Transverse colon (tissue), 4 donors: ENCODE results near the gene NIBAN1.
"Not testable (repeated sequence)": the region's sequence is repeated elsewhere in the genome, so short reads cannot be mapped to it uniquely, and the experiment has no call there.

ENCODE experiments used
- EP300 ChIP-seq: sonication (generic); formaldehyde crosslinking; IDR thresholded peaks from one replicate; pipeline ENCODE4 v1.6.1; 2017; ENCODE audit warnings: antibody characterized with exemption, low read depth
- POLR2A ChIP-seq: fragments of 450-650 bp; IDR thresholded peaks from one replicate; pipeline ENCODE4 v1.6.1; 2016; ENCODE audit warnings: antibody characterized with exemption, mild to moderate bottlenecking, moderate library complexity
- POLR2AphosphoS5 ChIP-seq, 3 donors: sonication (generic); formaldehyde crosslinking; IDR thresholded peaks; one replicate each; pipeline ENCODE4 v1.6.1; 2016; ENCODE audit warnings: antibody characterized with exemption in 3 of 3
- TF ChIP-seq, protein P1 (sequence below), 5 experiments: fragments of 200-600 bp in 3 of 5; fragments of 450-650 bp in 2 of 5; sonication (generic) in 3 of 5; IDR thresholded peaks; 1 replicate in 2 of 5; 2 replicates in 3 of 5; pipeline ENCODE4 v1.5.1; 2016 to 2017; ENCODE audit warnings: antibody characterized with exemption in 5 of 5, inconsistent platforms in 3 of 5, mild to moderate bottlenecking in 2 of 5, moderate library complexity in 1 of 5

DNA sequence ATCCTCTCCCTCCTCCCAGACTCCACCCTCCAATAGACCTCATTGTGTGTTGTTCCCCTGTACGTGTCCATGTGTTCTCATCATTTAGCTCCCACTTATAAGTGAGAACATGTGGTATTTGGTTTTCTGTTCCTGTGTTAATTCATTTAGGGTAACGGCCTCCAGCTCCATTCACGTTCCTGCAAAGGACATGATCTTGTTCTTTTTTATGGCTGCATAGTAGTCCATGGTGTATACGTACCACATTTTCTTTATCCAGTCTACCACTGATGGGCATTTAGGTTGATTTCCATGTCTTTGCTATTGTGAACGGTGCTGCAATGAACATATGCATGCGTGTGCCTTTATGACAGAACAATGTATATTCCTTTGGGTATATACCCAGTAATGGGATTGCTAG lies 25.7 kb upstream of the NIBAN1 start:
- TF ChIP-seq, protein P1, sequence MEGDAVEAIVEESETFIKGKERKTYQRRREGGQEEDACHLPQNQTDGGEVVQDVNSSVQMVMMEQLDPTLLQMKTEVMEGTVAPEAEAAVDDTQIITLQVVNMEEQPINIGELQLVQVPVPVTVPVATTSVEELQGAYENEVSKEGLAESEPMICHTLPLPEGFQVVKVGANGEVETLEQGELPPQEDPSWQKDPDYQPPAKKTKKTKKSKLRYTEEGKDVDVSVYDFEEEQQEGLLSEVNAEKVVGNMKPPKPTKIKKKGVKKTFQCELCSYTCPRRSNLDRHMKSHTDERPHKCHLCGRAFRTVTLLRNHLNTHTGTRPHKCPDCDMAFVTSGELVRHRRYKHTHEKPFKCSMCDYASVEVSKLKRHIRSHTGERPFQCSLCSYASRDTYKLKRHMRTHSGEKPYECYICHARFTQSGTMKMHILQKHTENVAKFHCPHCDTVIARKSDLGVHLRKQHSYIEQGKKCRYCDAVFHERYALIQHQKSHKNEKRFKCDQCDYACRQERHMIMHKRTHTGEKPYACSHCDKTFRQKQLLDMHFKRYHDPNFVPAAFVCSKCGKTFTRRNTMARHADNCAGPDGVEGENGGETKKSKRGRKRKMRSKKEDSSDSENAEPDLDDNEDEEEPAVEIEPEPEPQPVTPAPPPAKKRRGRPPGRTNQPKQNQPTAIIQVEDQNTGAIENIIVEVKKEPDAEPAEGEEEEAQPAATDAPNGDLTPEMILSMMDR (IDR thresholded peaks at IDR 0.05) = not testable (repeated sequence)
- not testable (repeated sequence) for TF ChIP-seq POLR2A; EP300; POLR2AphosphoS5 (IDR thresholded peaks at IDR 0.05)
